Duodenal mucosa (tissue), 2 donors: ENCODE measurements around the gene TMEM198.

Experiments used
- H3K27ac ChIP-seq: one replicate; pipeline ENCODE4 v1.7.0; 2013; ENCODE audit warnings: low read depth, low read length
- H3K27me3 ChIP-seq, 2 donors: one replicate each; pipeline ENCODE4 v1.7.0; 2013; ENCODE audit warnings: low read length in 2 of 2, control low read depth in 1 of 2; ENCODE audit not compliant: insufficient read depth in 2 of 2, control insufficient read depth in 1 of 2
- H3K36me3 ChIP-seq, 2 donors: one replicate each; pipeline ENCODE4 v1.7.0; 2013; ENCODE audit warnings: low read length in 2 of 2, control low read depth in 1 of 2; ENCODE audit not compliant: insufficient read depth in 2 of 2, control insufficient read depth in 1 of 2
- H3K4me1 ChIP-seq, 2 donors: one replicate each; pipeline ENCODE4 v1.7.0; 2013; ENCODE audit warnings: low read length in 2 of 2, control low read depth in 1 of 2; ENCODE audit not compliant: insufficient read depth in 2 of 2, control insufficient read depth in 1 of 2
- H3K4me3 ChIP-seq, 2 donors: one replicate each; pipeline ENCODE4 v1.7.0; 2013; ENCODE audit warnings: low read length in 2 of 2, low read depth in 1 of 2
- H3K9ac ChIP-seq, 2 donors: one replicate each; pipeline ENCODE4 v1.7.0; 2013; ENCODE audit warnings: low read length in 2 of 2, low read depth in 1 of 2
- H3K9me3 ChIP-seq, 2 donors: one replicate each; pipeline ENCODE4 v1.7.0; 2013; ENCODE audit warnings: low read length in 2 of 2, control low read depth in 1 of 2; ENCODE audit not compliant: control insufficient read depth in 1 of 2

The TMEM198 gene

DNA sequence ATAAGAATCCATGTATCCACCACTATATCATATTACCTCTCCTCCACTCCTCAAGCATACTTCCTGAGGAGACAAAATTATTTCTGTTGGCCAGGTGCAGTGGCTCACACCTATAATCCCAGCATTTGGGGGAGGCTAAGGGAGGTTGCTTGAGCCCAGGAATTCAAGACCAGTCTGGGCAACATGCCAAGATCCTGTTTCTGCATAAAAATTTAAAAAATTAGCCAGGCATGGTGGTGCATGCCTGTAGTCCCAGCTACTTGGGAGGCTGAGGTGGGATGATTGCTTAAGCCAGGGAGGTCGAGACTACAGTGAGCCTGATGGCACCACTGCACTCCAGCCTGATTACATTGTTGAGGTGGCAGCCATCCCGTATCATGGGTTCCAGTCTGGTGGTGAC is 37.5 kb downstream of the TMEM198 start:
- Histone ChIP-seq H3K9me3 (no peaks in the 10 kb centered on the region), H3K27ac (no peak overlapping the region)

DNA sequence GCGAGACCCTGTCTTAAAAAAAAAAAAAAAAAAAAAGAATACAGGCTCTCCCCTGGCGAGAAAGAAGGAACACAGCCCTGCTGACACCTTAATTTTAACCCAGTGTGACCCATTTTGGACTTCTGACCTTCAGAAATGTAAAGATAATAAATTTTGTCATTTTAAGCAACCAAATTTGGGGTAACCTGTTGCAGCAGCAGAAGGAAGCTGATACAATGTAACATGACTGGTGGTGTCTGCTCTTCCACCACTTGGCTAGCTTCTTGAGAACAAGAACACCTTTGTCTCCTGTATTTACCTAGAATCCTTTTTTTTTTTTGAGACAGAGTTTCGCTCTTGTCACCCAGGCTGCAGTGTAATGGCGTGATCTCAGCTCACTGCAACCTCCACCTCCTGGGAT is 47.3 kb downstream of the TMEM198 start:
- H3K9ac ChIP-seq = no peak overlapping the region
- no peak overlapping the region for H3K27ac ChIP-seq
- no peaks in the 10 kb centered on the region for H3K27me3 ChIP-seq
- no peaks in the 10 kb centered on the region for H3K36me3 ChIP-seq
- no peaks in the 10 kb centered on the region for H3K4me1 ChIP-seq
- H3K4me3 ChIP-seq = no peak overlapping the region
- H3K9me3 ChIP-seq = no peaks in the 10 kb centered on the region

More for the DNA sequence above, 37.5 kb downstream of the TMEM198 start:
- H3K36me3 ChIP-seq = no peaks in the 10 kb centered on the region
- peaks cover 7 to 13% of the 10 kb centered on the region in 2 donors for H3K27me3 ChIP-seq
- no peak overlapping the region for H3K4me3 ChIP-seq
- no peak overlapping the region for H3K9ac ChIP-seq
- H3K4me1 ChIP-seq = no peaks in the 10 kb centered on the region

DNA sequence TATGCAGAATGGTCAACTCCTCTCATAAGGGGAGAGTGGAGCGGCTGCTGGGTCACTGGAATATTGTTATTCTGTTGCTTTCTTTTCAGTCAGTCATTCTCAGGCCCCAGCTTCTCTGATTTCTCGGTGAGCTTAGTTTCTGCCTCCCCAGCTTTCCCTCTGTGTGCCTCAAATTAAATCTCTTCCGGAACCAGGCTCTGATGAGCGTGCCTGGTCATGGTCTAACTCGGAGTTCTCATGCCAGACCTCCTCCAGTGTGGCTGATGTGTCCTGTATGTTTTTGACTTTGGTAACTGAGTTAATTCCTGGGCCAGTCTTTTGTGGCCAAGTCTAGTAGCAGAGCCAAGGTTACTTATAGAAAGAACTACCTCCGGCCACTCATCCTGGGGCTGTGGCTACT is 48.9 kb downstream of the TMEM198 start:
- H3K4me1 ChIP-seq = peaks cover 0 to 4% of the 10 kb centered on the region in 2 donors
- H3K27me3 ChIP-seq = no peaks in the 10 kb centered on the region
- no peak overlapping the region for H3K4me3 ChIP-seq
- H3K9ac ChIP-seq = no peak overlapping the region
- no peaks in the 10 kb centered on the region for H3K36me3 ChIP-seq
- H3K27ac ChIP-seq = no peak overlapping the region
- H3K9me3 ChIP-seq = no peaks in the 10 kb centered on the region

DNA sequence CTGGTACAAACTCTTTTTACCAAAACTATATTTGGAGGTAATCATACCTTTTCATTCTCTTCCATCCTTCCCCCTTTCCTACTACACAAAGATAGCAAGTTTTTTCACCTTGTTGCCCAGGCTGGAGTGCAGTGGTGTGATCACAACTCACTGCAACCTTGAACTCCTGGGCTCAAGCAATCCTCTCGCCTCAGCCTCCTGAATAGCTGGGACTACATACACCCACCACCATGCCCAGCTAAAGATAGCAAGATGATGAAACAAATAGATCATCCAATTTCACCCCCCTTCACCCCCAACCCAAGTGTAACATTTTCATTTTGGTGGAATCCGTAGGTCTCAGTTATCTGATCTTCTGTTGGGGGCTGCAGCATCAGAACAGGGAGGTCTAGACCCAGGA is 49.3 kb downstream of the TMEM198 start:
- H3K36me3 ChIP-seq = no peaks in the 10 kb centered on the region
- no peak overlapping the region for H3K27ac ChIP-seq
- no peaks in the 10 kb centered on the region for H3K27me3 ChIP-seq
- peaks cover 0 to 6% of the 10 kb centered on the region in 2 donors for H3K4me1 ChIP-seq
- H3K9me3 ChIP-seq = no peaks in the 10 kb centered on the region
- H3K4me3 ChIP-seq = no peak overlapping the region
- H3K9ac ChIP-seq = no peak overlapping the region

DNA sequence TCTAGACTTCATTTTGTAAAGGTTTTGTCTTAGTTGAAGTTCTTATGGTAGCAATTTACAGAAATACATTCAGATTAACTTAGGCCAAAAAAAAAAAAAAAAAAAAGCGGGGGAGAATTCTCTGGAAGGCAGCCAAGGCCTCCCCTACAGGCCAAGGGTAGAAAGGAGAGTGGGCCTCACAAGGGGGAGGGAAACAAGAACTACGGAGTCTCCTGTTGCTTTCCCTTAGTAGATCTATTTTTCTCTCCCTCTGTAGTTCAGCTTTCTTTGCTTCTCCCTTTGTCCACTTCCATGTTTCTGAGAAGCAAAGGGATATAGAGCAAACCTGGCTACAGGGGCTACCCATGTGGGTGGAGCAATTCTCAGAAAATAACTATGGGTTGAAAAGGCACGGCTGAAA is 51.4 kb downstream of the TMEM198 start:
- Histone ChIP-seq H3K9me3 (no peaks in the 10 kb centered on the region), H3K9ac (no peak overlapping the region), H3K27me3 (no peaks in the 10 kb centered on the region), H3K4me3 (no peak overlapping the region), H3K27ac (no peak overlapping the region), H3K36me3 (no peaks in the 10 kb centered on the region), H3K4me1 (peaks cover 5 to 13% of the 10 kb centered on the region in 2 donors)

DNA sequence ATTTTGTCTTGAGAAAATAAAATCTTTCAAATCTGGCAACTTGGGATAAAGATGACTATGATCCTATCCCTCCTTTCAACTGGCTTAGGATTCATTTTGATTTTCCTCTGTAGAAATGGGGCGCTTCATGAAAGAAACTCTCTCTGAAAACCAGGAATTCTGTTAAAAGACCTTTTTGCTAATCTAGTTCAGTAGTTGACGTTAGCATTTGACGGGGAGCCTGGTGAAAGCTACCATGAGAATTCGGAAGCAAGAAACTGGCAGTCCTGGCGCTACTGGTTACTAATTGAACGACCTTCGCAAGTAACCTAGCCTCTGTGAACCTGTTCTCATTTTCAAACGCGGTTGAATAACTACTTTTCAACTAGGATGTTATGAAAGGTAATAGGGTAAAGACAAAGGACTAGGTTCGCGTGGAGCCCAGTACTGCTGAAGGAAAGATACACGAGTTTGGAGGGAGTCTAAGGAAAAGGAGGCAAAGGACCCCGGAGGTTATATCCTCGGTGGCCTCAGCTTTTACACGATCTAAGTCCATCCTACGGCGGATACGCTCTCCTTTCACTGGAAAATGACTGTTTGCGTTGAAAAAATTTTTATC is 53.2 kb downstream of the TMEM198 start:
- peaks cover 4 to 11% of the 10 kb centered on the region in 2 donors for H3K36me3 ChIP-seq
- no peaks in the 10 kb centered on the region for H3K9me3 ChIP-seq
- peak overlapping the region; percentile 84 to 96 for H3K4me3 ChIP-seq

DNA sequence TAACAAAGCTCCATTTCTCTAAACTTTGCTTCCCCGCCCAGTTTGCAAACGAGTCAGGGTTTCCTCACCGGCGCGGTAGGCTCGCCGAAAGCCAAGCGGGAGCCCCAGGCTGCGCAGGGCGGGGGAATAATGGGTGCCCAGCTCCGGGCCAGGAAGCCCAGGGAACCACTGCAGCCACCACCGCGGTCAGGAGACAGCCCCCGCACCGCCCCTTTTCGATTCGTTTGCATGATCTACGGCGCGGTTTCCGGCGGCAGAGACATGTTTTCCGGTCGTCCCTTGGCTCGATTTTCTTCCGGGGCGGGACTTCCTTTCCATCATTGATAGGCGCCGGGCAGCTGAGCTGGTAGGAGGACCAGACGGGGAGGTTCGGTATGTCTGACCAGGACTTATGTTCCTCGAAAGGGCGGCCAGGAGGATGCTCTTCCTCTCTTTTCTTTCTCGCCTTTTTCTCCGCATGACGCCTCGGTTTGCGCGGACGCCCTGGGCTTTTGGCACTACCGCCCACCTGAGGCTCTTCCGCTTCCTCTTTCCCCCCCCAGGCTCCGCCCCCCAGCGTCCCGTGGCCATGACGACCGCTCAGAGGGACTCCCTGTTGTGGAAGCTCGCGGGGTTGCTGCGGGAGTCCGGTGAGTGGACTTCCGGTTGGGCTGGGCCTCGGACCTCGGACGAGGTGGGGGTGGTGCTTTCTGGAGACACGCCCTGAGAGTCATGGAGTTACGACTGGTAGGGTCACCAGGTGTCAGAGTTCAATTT is 53.9 kb downstream of the TMEM198 start, which contains the start of gene STK11IP:
Gene STK11IP, plus strand, starts transcription at position 306 of the 756 bp plus-strand sequence. Its CDS starts 263 bp downstream, at position 569.
- no peaks in the 10 kb centered on the region for H3K27me3 ChIP-seq
- H3K4me3 ChIP-seq = peak within 1 kb of the TSS; percentile 84 to 96
- peak within 1 kb of the TSS; percentile 75 to 89 for H3K9ac ChIP-seq
- H3K4me1 ChIP-seq = peaks cover 5 to 13% of the 10 kb centered on the region in 2 donors
- H3K9me3 ChIP-seq = no peaks in the 10 kb centered on the region
- peak within 1 kb of the TSS; percentile 67 for H3K27ac ChIP-seq
- peaks cover 9 to 18% of the 10 kb centered on the region in 2 donors for H3K36me3 ChIP-seq

More for the DNA sequence above, 53.2 kb downstream of the TMEM198 start:
- peaks cover 5 to 13% of the 10 kb centered on the region in 2 donors for H3K4me1 ChIP-seq
- H3K27ac ChIP-seq = peak overlapping the region; percentile 67
- H3K9ac ChIP-seq = peak overlapping the region; percentile 75 to 89
- H3K27me3 ChIP-seq = no peaks in the 10 kb centered on the region

DNA sequence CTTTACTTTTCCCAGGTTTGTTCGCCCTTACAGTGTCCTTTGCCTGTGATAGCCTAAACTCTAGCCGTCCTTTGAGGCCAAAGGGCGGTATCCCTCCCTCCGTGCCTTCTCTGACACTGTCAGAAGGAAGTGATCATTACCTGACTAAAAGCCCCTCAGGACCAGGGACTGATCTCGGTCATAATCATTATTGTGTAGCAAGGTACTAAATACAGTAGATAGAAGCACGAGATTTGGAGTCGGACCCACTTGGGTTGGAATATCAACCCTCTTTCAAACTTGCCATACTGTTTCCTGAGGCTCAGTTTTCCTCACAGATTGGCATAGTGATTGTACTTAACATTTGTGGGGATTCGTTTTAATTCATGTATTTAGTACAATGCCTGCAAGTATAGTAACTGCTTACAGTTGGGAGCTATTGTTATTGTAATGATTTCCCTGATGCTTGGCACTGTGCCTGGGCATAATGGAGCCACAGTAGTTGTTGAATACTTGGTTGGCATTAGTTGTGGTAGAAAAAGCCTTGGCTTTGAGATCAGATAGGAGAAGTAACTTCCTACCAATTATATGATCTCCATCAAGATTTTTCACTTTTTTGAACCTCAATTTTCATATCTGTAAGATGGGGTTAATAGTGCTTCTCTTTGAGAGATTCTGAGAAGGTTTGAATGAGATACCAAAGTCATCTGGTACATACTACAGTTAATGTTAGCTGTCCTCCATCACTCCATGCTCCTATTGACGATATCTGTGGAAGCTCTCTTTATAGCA is 54.7 kb downstream of the TMEM198 start:
- Histone ChIP-seq H3K4me3 (peak overlapping the region; percentile 84 to 96), H3K9me3 (no peaks in the 10 kb centered on the region), H3K36me3 (peaks cover 10 to 19% of the 10 kb centered on the region in 2 donors)

More for the DNA sequence above, 54.7 kb downstream of the TMEM198 start:
- peak overlapping the region; percentile 74 to 89 for H3K9ac ChIP-seq
- peak overlapping the region; percentile 67 for H3K27ac ChIP-seq
- peaks cover 5 to 13% of the 10 kb centered on the region in 2 donors for H3K4me1 ChIP-seq
- no peaks in the 10 kb centered on the region for H3K27me3 ChIP-seq
